HepG2 (cell line): ENCODE measurements around the gene DCAF6. TPM values are rescaled to one million over a fixed set of nuclear protein-coding genes. Genes with fewer than 3 reads are reported as not detected.

Source experiments
- ATAC-seq: fragments of 200-7000 bp; cut with Tn5 transposase; 3 replicates; pipeline ENCODE4 v1.9.1; 2020; ENCODE audit warnings: mild to moderate bottlenecking, moderate library complexity
- BruUV-seq: library from RNA; stranded (reverse); fragments of 400-500 nt; replicated peaks from 2 replicates; lab custom pipeline; 2021; lab: Mats Ljungman, UMichigan
- CTCF ChIA-PET: fragments of 300-600 bp; formaldehyde crosslinking; extraction: SDS; loops from one replicate; lab custom pipeline; 2021; ENCODE audit warnings: low total read pairs, inconsistent platforms, low intra/inter-chr PET ratio; lab: Yijun Ruan, JAX
- POLR2A ChIA-PET: fragments of 350-600 bp; sonication (Branson Sonifier 250); formaldehyde crosslinking; loops from one replicate; lab custom pipeline; 2020; ENCODE audit warnings: antibody characterized with exemption, inconsistent platforms; lab: Yijun Ruan, JAX
- DNase-seq: peaks from one replicate; pipeline ENCODE4 v3.0.0-alpha.2; 2015; ENCODE audit warnings: low spot score
- FAIRE-seq: peaks from 3 replicates; lab custom pipeline; 2011; peaks lifted over from hg19 to GRCh38; lab: Jason Lieb, UNC
- H2AFZ ChIP-seq: one replicate; pipeline ENCODE4 v1.6.1; 2011; ENCODE audit warnings: low read length, inconsistent platforms
- H3K27ac ChIP-seq: fragments of 300-600 bp; 3 replicates; pipeline ENCODE4 v1.8.0; 2011; ENCODE audit warnings: mixed run types, mild to moderate bottlenecking, mixed read lengths, low read length, inconsistent platforms; ENCODE audit not compliant: insufficient read depth; ENCODE audit errors: extremely low read length
- H3K27me3 ChIP-seq, 2 experiments: fragments of 200-600 bp in 1 of 2; 2 replicates in 1 of 2; 3 replicates in 1 of 2; pipeline versions ENCODE4 v1.6.0 to v1.8.0; 2011; ENCODE audit warnings: low read length in 2 of 2, mild to moderate bottlenecking in 2 of 2, moderate library complexity in 2 of 2, inconsistent platforms in 1 of 2; ENCODE audit not compliant: insufficient read depth in 2 of 2, control insufficient read depth in 1 of 2
- H3K36me3 ChIP-seq, 2 experiments: fragments of 200-600 bp in 1 of 2; replicated peaks in 1 of 2; 2 replicates in 1 of 2; 3 replicates in 1 of 2; pipeline versions ENCODE4 v1.5.1 to v1.8.0; 2011; ENCODE audit warnings: low read length in 2 of 2, inconsistent platforms in 1 of 2; ENCODE audit not compliant: insufficient read depth in 2 of 2, control insufficient read depth in 1 of 2
- H3K4me1 ChIP-seq: 2 replicates; pipeline ENCODE4 v1.5.1; 2012; ENCODE audit warnings: low read length, inconsistent platforms; ENCODE audit not compliant: insufficient read depth
- H3K4me2 ChIP-seq: 2 replicates; pipeline ENCODE4 v1.6.0; 2011; ENCODE audit warnings: low read depth, low read length, inconsistent platforms
- H3K4me3 ChIP-seq, 3 experiments: fragments of 200-600 bp in 1 of 3; sonication (generic), shearing (Covaris generic) in 1 of 3; replicated peaks in 1 of 3; 2 replicates each; pipeline ENCODE4 v1.5.1; 2011 to 2016; ENCODE audit warnings: low read length in 3 of 3, inconsistent platforms in 2 of 3, low read depth in 2 of 3, mild to moderate bottlenecking in 2 of 3, control low read depth in 1 of 3, mixed read lengths in 1 of 3; ENCODE audit not compliant: insufficient read depth in 1 of 3
- H3K79me2 ChIP-seq: one replicate; pipeline ENCODE4 v1.6.1; 2011; ENCODE audit warnings: low read length, inconsistent platforms; ENCODE audit not compliant: insufficient read depth
- H3K9ac ChIP-seq: 2 replicates; pipeline ENCODE4 v1.6.0; 2011; ENCODE audit warnings: mild to moderate bottlenecking, low read depth, low read length, inconsistent platforms; ENCODE audit not compliant: insufficient read depth
- H3K9me3 ChIP-seq: 2 replicates; pipeline ENCODE4 v1.5.1; 2012; ENCODE audit warnings: mild to moderate bottlenecking, low read length
- H4K20me1 ChIP-seq: 2 replicates; pipeline ENCODE4 v1.6.0; 2011; ENCODE audit warnings: inconsistent platforms, mild to moderate bottlenecking, low read length, moderate library complexity; ENCODE audit not compliant: insufficient read depth
- CREM ChIP-seq, 2 experiments: sonication (generic) in 1 of 2; formaldehyde crosslinking in 1 of 2; IDR thresholded peaks; 2 replicates each; pipeline versions ENCODE4 v1.4.0 to v1.6.1; 2016 to 2020; ENCODE audit warnings: antibody characterized with exemption in 1 of 2, mild to moderate bottlenecking in 1 of 2, missing genetic modification reagents in 1 of 2
- DMTF1 ChIP-seq: sonication (generic); formaldehyde crosslinking; IDR thresholded peaks from 2 replicates; pipeline ENCODE4 v1.4.0; 2020; ENCODE audit warnings: mild to moderate bottlenecking, missing genetic modification reagents
- KDM2A ChIP-seq: sonication (generic); formaldehyde crosslinking; IDR thresholded peaks from 2 replicates; pipeline ENCODE4 v1.4.0; 2020; ENCODE audit warnings: low read depth, missing genetic modification reagents, borderline replicate concordance
- NFRKB ChIP-seq: fragments of 450-650 bp; IDR thresholded peaks from 2 replicates; pipeline ENCODE4 v1.6.1; 2017
- NR1H2 ChIP-seq: sonication (generic); formaldehyde crosslinking; IDR thresholded peaks from 2 replicates; pipeline ENCODE4 v1.8.1; 2022; ENCODE audit warnings: low read depth, missing genetic modification reagents, borderline replicate concordance
- POGZ ChIP-seq: sonication (generic); formaldehyde crosslinking; IDR thresholded peaks from 2 replicates; pipeline ENCODE4 v1.4.0; 2020; ENCODE audit warnings: mild to moderate bottlenecking, missing genetic modification reagents
- RARA ChIP-seq: IDR thresholded peaks from 2 replicates; pipeline ENCODE4 v1.6.1; 2016; ENCODE audit warnings: missing genetic modification reagents, missing compliant biosample characterization
- TFE3 ChIP-seq: IDR thresholded peaks from 2 replicates; pipeline ENCODE4 v1.6.1; 2016
- ZNF251 ChIP-seq: sonication (generic); formaldehyde crosslinking; IDR thresholded peaks from 2 replicates; pipeline ENCODE4 v1.9.0; 2021; ENCODE audit warnings: mild to moderate bottlenecking, missing genetic modification reagents
- ZNF619 ChIP-seq: sonication (generic); formaldehyde crosslinking; IDR thresholded peaks from 2 replicates; pipeline ENCODE4 v1.4.0; 2020; ENCODE audit warnings: mild to moderate bottlenecking, missing genetic modification reagents
- WGBS: methylation state at CpG from one replicate; pipeline ENCODE4 v1.1.6; 2017; ENCODE audit warnings: low lambda C conversion rate; 5-methylcytosine and 5-hydroxymethylcytosine counted together
- in situ Hi-C: cut with HindIII; loops from 2 replicates; pipeline ENCODE4 v1.10.0; 2017; ENCODE audit warnings: low pct_unique_long_range_greater_than_20kb; ENCODE audit not compliant: extremely low pct_ligation_motif_present
- intact Hi-C: fragments of 100-400 bp; cut with micrococcal nuclease; formaldehyde crosslinking; loops from one replicate; pipeline ENCODE4 v1.10.0; 2022; ENCODE audit not compliant: unreplicated experiment
- polyA plus RNA-seq, 8 experiments: library from polyadenylated mRNA; depleted of rRNA in 3 of 8; stranded (reverse) in 7 of 8; unstranded in 1 of 8; fragments of >200 nt; fragmentation: Illumina TruSeq in 4 of 8; extraction: Trizol in 4 of 8; gene quantifications; 2 replicates each; pipeline versions ENCODE4 v1.2.1 to v1.2.3, GENCODE V29; 2011 to 2016; ENCODE audit warnings: low read depth in 4 of 8, missing spikeins in 1 of 8, mixed read lengths in 1 of 8; ENCODE audit not compliant: insufficient read depth in 1 of 8
- total RNA-seq, 5 experiments: library from RNA; depleted of rRNA; stranded (reverse); fragments of >200 nt; fragmentation: Illumina TruSeq; extraction: Trizol; gene quantifications; 2 replicates each; pipeline ENCODE4 v1.2.3, GENCODE V29; 2016; ENCODE audit warnings: low read depth in 1 of 5
- TF ChIP-seq, protein P1 (sequence below): sonication (generic); formaldehyde crosslinking; IDR thresholded peaks from 2 replicates; pipeline ENCODE4 v1.4.0; 2020; ENCODE audit warnings: missing genetic modification reagents
- TF ChIP-seq, protein P2 (sequence below): sonication (generic); formaldehyde crosslinking; IDR thresholded peaks from 2 replicates; pipeline ENCODE4 v1.4.0; 2020; ENCODE audit warnings: missing genetic modification reagents, borderline replicate concordance

DCAF6 gene
- total and polyA plus RNA-seq, 2 of the 13 experiments (the other 11 are each of a cell fraction or from before 2014, with no cell fraction given), result 24.7 to 33.7 TPM

- POLR2A ChIA-PET, result interaction anchor here (1.9 to 2.5 kb wide), 2 partner anchors 11 to 12 kb away, joined by 12 to 15 read pairs; no protein-coding TSS in a partner anchor
- DNase-seq (no peak), ATAC-seq (no peak), FAIRE-seq (no peak)
- no peaks in the 10 kb centered on the region for H3K79me2 ChIP-seq
- H4K20me1 ChIP-seq, result no peaks in the 10 kb centered on the region
- H3K4me2 ChIP-seq, result no peak overlapping the region
- H3K27ac ChIP-seq, result peak overlapping the region; percentile 35
- no TSS peak for BruUV-seq
- H2AFZ ChIP-seq, result no peak overlapping the region
- CTCF ChIA-PET, result no interaction called here
- intact Hi-C loops, result no loop called here
- peaks cover 49% of the 10 kb centered on the region for H3K4me1 ChIP-seq
- no peaks in the 10 kb centered on the region for H3K27me3 ChIP-seq
- in situ Hi-C loops, result no loop called here
- 81% methylated on average over 8 of the region's 8 CpGs for WGBS
- no peaks in the 10 kb centered on the region for H3K9me3 ChIP-seq
- H3K4me3 ChIP-seq, result no peak overlapping the region
- H3K9ac ChIP-seq, result no peak overlapping the region
- no peaks in the 10 kb centered on the region; a peak in 1 of 5 replicates for H3K36me3 ChIP-seq
- TF ChIP-seq ZNF619, result no peak
- TF ChIP-seq RARA (CRISPR knock-in tag), result peak; percentile 29; the same call in 1 of the 2 replicates
- TF ChIP-seq TFE3, result no peak
- no peak for TF ChIP-seq DMTF1 (CRISPR knock-in tag)
- TF ChIP-seq, protein P1, sequence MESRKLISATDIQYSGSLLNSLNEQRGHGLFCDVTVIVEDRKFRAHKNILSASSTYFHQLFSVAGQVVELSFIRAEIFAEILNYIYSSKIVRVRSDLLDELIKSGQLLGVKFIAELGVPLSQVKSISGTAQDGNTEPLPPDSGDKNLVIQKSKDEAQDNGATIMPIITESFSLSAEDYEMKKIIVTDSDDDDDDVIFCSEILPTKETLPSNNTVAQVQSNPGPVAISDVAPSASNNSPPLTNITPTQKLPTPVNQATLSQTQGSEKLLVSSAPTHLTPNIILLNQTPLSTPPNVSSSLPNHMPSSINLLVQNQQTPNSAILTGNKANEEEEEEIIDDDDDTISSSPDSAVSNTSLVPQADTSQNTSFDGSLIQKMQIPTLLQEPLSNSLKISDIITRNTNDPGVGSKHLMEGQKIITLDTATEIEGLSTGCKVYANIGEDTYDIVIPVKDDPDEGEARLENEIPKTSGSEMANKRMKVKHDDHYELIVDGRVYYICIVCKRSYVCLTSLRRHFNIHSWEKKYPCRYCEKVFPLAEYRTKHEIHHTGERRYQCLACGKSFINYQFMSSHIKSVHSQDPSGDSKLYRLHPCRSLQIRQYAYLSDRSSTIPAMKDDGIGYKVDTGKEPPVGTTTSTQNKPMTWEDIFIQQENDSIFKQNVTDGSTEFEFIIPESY (CRISPR knock-in tag), result peak; percentile 76
- no peak for TF ChIP-seq NFRKB
- TF ChIP-seq, protein P2, sequence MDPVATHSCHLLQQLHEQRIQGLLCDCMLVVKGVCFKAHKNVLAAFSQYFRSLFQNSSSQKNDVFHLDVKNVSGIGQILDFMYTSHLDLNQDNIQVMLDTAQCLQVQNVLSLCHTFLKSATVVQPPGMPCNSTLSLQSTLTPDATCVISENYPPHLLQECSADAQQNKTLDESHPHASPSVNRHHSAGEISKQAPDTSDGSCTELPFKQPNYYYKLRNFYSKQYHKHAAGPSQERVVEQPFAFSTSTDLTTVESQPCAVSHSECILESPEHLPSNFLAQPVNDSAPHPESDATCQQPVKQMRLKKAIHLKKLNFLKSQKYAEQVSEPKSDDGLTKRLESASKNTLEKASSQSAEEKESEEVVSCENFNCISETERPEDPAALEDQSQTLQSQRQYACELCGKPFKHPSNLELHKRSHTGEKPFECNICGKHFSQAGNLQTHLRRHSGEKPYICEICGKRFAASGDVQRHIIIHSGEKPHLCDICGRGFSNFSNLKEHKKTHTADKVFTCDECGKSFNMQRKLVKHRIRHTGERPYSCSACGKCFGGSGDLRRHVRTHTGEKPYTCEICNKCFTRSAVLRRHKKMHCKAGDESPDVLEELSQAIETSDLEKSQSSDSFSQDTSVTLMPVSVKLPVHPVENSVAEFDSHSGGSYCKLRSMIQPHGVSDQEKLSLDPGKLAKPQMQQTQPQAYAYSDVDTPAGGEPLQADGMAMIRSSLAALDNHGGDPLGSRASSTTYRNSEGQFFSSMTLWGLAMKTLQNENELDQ (CRISPR knock-in tag), result no peak
- TF ChIP-seq KDM2A, result no peak
- 0 out of 2 replicates have a peak, but pooled peaks have one; percentile 34 for TF ChIP-seq POGZ (CRISPR knock-in tag)
- no peak for TF ChIP-seq CREM (IDR thresholded peaks at IDR 0.05)
- TF ChIP-seq CREM (CRISPR knock-in tag; IDR thresholded peaks at IDR 0.05), result no peak
- TF ChIP-seq NR1H2 (CRISPR knock-in tag), result no peak
- TF ChIP-seq ZNF251 (CRISPR knock-in tag), result no peak
These were observed 20.9 kb upstream of the DCAF6 start for GRCh38 chr1:167915569-167915968.
